HEK293 (cell line): ENCODE data around the gene DPP6.

ENCODE experiments used
- BCL11B ChIP-seq: fragments of 450-650 bp; formaldehyde crosslinking; IDR thresholded peaks from 2 replicates; pipeline ENCODE4 v1.5.1; 2016; ENCODE audit warnings: low read depth, missing biosample characterization, missing genetic modification characterization
- CTCF ChIP-seq: fragments of 450-650 bp; formaldehyde crosslinking; IDR thresholded peaks from 2 replicates; pipeline ENCODE4 v1.5.1; 2016; ENCODE audit warnings: missing biosample characterization, missing genetic modification characterization
- REPIN1 ChIP-seq: fragments of 450-650 bp; formaldehyde crosslinking; IDR thresholded peaks from 2 replicates; pipeline ENCODE4 v1.5.1; 2017; ENCODE audit warnings: missing biosample characterization, missing genetic modification characterization, low read depth
- WT1 ChIP-seq: fragments of 450-650 bp; formaldehyde crosslinking; IDR thresholded peaks from 2 replicates; pipeline ENCODE4 v1.5.1; 2016; ENCODE audit warnings: missing biosample characterization, missing genetic modification characterization
- ZFP3 ChIP-seq: fragments of 450-650 bp; formaldehyde crosslinking; IDR thresholded peaks from 2 replicates; pipeline ENCODE4 v1.5.1; 2016; ENCODE audit warnings: low read depth, missing biosample characterization, missing genetic modification characterization
- ZNF184 ChIP-seq: fragments of 450-650 bp; IDR thresholded peaks from 2 replicates; pipeline ENCODE4 v1.5.1; 2018; ENCODE audit warnings: missing biosample characterization, mild to moderate bottlenecking, missing genetic modification characterization
- ZNF2 ChIP-seq: fragments of 450-650 bp; formaldehyde crosslinking; IDR thresholded peaks from 2 replicates; pipeline ENCODE4 v1.5.1; 2016; ENCODE audit warnings: missing biosample characterization, missing genetic modification characterization

- TF ChIP-seq ZNF2 (no peak), CTCF (tag by site-specific recombination) (no peak), ZNF184 (no peak), REPIN1 (tag by site-specific recombination) (no peak), ZFP3 (tag by site-specific recombination) (no peak), WT1 (no peak), BCL11B (no peak)
Measured at GRCh38 chr7:154430640-154431039, 378.4 kb downstream of the DPP6 start.
